ENCODE results near the gene ZC3H7A. TPM values are rescaled to one million over a fixed set of nuclear protein-coding genes. Genes with fewer than 3 reads are reported as not detected.

Gene ZC3H7A
- total and polyA plus RNA-seq, 2 of the 13 experiments (the other 11 are each of a cell fraction or from before 2014, with no cell fraction given): 29.2 to 36.8 TPM

- TF ChIP-seq ATF5 (CRISPR knock-in tag; IDR thresholded peaks at IDR 0.05; ENCODE audit: low read depth) (no peak), ZNF629 (CRISPR knock-in tag; conservative IDR thresholded peaks at IDR 0.05) (0 out of 2 replicates have a peak, but pooled peaks have one; percentile 6), EEA1 (CRISPR knock-in tag; IDR thresholded peaks at IDR 0.05; ENCODE audit: borderline replicate concordance) (no peak), ZSCAN20 (CRISPR knock-in tag; IDR thresholded peaks at IDR 0.05; ENCODE audit: borderline replicate concordance) (no peak; the same call in 1 of the 2 replicates), RORA (CRISPR knock-in tag; IDR thresholded peaks at IDR 0.05) (no peak), SMAD9 (CRISPR knock-in tag; IDR thresholded peaks at IDR 0.05) (no peak), ZNF383 (CRISPR knock-in tag; IDR thresholded peaks at IDR 0.05; ENCODE audit: borderline replicate concordance) (no peak), ZNF3 (CRISPR knock-in tag; IDR thresholded peaks at IDR 0.05) (peak; percentile 12; the same call in 1 of the 2 replicates), ZNF569 (CRISPR knock-in tag; IDR thresholded peaks at IDR 0.05; ENCODE audit: borderline replicate concordance) (no peak)
Measured at GRCh38 chr16:11748404-11749254, 48.4 kb downstream of the ZC3H7A start (continued).

- Histone ChIP-seq H3K36me3 (replicated peaks in 1 of 2; ENCODE audit: control insufficient read depth in 1 of 2, insufficient read depth in 2 of 2, low read length in 2 of 2) (peaks cover 7 to 28% of the 10 kb centered on the region in 2 experiments), H3K79me2 (ENCODE audit: insufficient read depth, low read length) (no peaks in the 10 kb centered on the region), H2AFZ (ENCODE audit: low read length) (no peak overlapping the region), H3K9ac (ENCODE audit: insufficient read depth, low read depth, low read length) (peak overlapping the region; percentile 52), H3K27me3 (ENCODE audit: control insufficient read depth in 1 of 2, insufficient read depth in 2 of 2, low read length in 2 of 2) (no peaks in the 10 kb centered on the region), H3K4me1 (ENCODE audit: insufficient read depth, low read length) (peaks cover 69% of the 10 kb centered on the region), H4K20me1 (ENCODE audit: insufficient read depth, low read length) (no peaks in the 10 kb centered on the region), H3K4me2 (ENCODE audit: low read depth, low read length) (peak overlapping the region; percentile 82), H3K27ac (ENCODE audit: extremely low read length, insufficient read depth, low read length) (peak overlapping the region; percentile 83), H3K9me3 (ENCODE audit: low read length) (no peaks in the 10 kb centered on the region), H3K4me3 (replicated peaks in 1 of 3; ENCODE audit: insufficient read depth in 1 of 3, low read depth in 2 of 3, low read length in 3 of 3) (peak overlapping the region; percentile 38 to 57 (median 45))
- TSS peak; percentile 38 for BruUV-seq (replicated peaks)
- intact Hi-C loops (cut with micrococcal nuclease; ENCODE audit: unreplicated experiment) (loop anchor here (10.0 kb wide), 1 partner anchor 167 kb away; the partner anchor contains the start of gene GSPT1), in situ Hi-C loops (cut with HindIII; ENCODE audit: extremely low pct_ligation_motif_present, low pct_unique_long_range_greater_than_20kb) (no loop called here)
- DNase-seq (ENCODE audit: low spot score) (no peak), FAIRE-seq (no peak), ATAC-seq (no peak)
- WGBS (ENCODE audit: low lambda C conversion rate): 23% methylated on average over 7 of the region's 7 CpGs
- CTCF ChIA-PET (ENCODE audit: low intra/inter-chr PET ratio, low total read pairs): no interaction called here
- POLR2A ChIA-PET: interaction anchor here (1.0 to 5.4 kb wide), 14 partner anchors 8 to 320 kb away, joined by 3 to 67 read pairs (median 4); partner anchors contain the start of gene ZC3H7A
- peak; percentile 49; the same call in 1 of the 2 replicates for TF ChIP-seq HMGXB3 (CRISPR knock-in tag; IDR thresholded peaks at IDR 0.05; ENCODE audit: borderline replicate concordance)
- TF ChIP-seq KLF16 (CRISPR knock-in tag; IDR thresholded peaks at IDR 0.05): peak in 1 of 2 experiments; percentile 6; a peak in 1 of 4 replicates
- TF ChIP-seq YEATS2 (CRISPR knock-in tag; IDR thresholded peaks at IDR 0.05; ENCODE audit: borderline replicate concordance): 0 out of 2 replicates have a peak, but pooled peaks have one; percentile 4
- 0 out of 4 replicates have a peak, but pooled peaks of 1 of the 2 experiments have one; percentile 18 for TF ChIP-seq HMGXB4 (CRISPR knock-in tag; IDR thresholded peaks at IDR 0.05; ENCODE audit: borderline replicate concordance in 1 of 2, low read depth in 1 of 2)
Measured at GRCh38 chr16:11747949-11748403, 49.1 kb downstream of the ZC3H7A start.

Data from HepG2 (cell line).